Upper lobe of left lung (tissue), 6 donors: Measurements from ENCODE around the gene STX1A. TPM values are rescaled to one million over a fixed set of nuclear protein-coding genes. Genes with fewer than 3 reads are reported as not detected.

Source experiments
- ATAC-seq, 2 donors: fragments of 200-7000 bp; cut with Tn5 transposase; one replicate each; pipeline ENCODE4 v1.9.1; 2022; ENCODE audit warnings: mild to moderate bottlenecking in 2 of 2, moderate library complexity in 2 of 2; ENCODE audit not compliant: low FRiP score in 2 of 2
- DNase-seq, 2 donors: peaks; one replicate each; pipeline ENCODE4 v3.0.0-alpha.2; 2019 to 2020
- H3K27ac ChIP-seq, 4 donors: fragments of 200-600 bp; sonication (generic); one replicate each; pipeline ENCODE4 v1.5.1; 2016 to 2019
- H3K27me3 ChIP-seq, 4 donors: fragments of 200-600 bp; sonication (generic); one replicate each; pipeline ENCODE4 v1.5.1; 2017 to 2019
- H3K36me3 ChIP-seq, 4 donors: fragments of 200-600 bp; sonication (generic); one replicate each; pipeline ENCODE4 v1.5.1; 2016 to 2019
- H3K4me1 ChIP-seq, 4 donors: fragments of 200-600 bp; sonication (generic); one replicate each; pipeline ENCODE4 v1.5.1; 2018 to 2019
- H3K4me3 ChIP-seq, 4 donors: fragments of 200-600 bp; sonication (generic); one replicate each; pipeline ENCODE4 v1.5.1; 2017 to 2019; ENCODE audit warnings: mild to moderate bottlenecking in 2 of 4, moderate library complexity in 1 of 4
- H3K9me3 ChIP-seq, 4 donors: fragments of 200-600 bp; sonication (generic); one replicate each; pipeline ENCODE4 v1.5.1; 2018 to 2019
- CTCF ChIP-seq, 6 experiments: fragments of 450-650 bp in 4 of 6; fragments of 200-600 bp in 2 of 6; sonication (generic) in 2 of 6; IDR thresholded peaks; one replicate each; pipeline ENCODE4 v1.5.1; 2016 to 2019; ENCODE audit warnings: antibody characterized with exemption in 6 of 6
- EP300 ChIP-seq, 4 donors: sonication (generic); formaldehyde crosslinking; IDR thresholded peaks; one replicate each; pipeline ENCODE4 v1.5.1; 2017; ENCODE audit warnings: antibody characterized with exemption in 4 of 4, control low read depth in 2 of 4
- POLR2A ChIP-seq, 4 donors: fragments of 450-650 bp; IDR thresholded peaks; one replicate each; pipeline ENCODE4 v1.5.1; 2016 to 2017; ENCODE audit warnings: antibody characterized with exemption in 4 of 4, mild to moderate bottlenecking in 2 of 4
- POLR2AphosphoS5 ChIP-seq, 2 donors: sonication (generic); formaldehyde crosslinking; IDR thresholded peaks; one replicate each; pipeline ENCODE4 v1.5.1; 2017; ENCODE audit warnings: antibody characterized with exemption in 2 of 2
- WGBS, 2 donors: methylation state at CpG; one replicate each; pipeline ENCODE4 v1.1.5; 2017 to 2018; 5-methylcytosine and 5-hydroxymethylcytosine counted together
- small RNA-seq, 4 donors: library from RNA; depleted of rRNA; stranded (forward); fragments of <200 nt; gene quantifications; one replicate each; pipeline ENCODE3, GENCODE V24; 2016
- total RNA-seq, 6 donors: library from RNA; depleted of rRNA in 4 of 6; stranded (reverse); fragments of >200 nt in 4 of 6; gene quantifications; one replicate each; pipeline versions ENCODE4 v1.1.0 to v1.2.1, GENCODE V29; 2016 to 2021
- donor health status: DM: no; HTN: no; CAD: no; lungs with moderate emphysema.
- donor health status: DM: no; HTN: yes; CAD: no; lungs with severe emphysema.

The STX1A gene
- total RNA-seq, 6 donors from 2014 or later: 4.1 to 16.9 (median 5.9) TPM

GRCh38 chr7:73652541-73652949 is 66.9 kb downstream of the STX1A start:
- H3K4me3 ChIP-seq: no peak overlapping the region
- no peaks in the 10 kb centered on the region for H3K9me3 ChIP-seq
- 64 to 73% methylated on average over 10 to 11 of the region's 11 CpGs for WGBS, 2 donors
- no peaks in the 10 kb centered on the region for H3K36me3 ChIP-seq
- TF ChIP-seq POLR2AphosphoS5 (IDR thresholded peaks at IDR 0.05): no peak
- no peak for TF ChIP-seq POLR2A (IDR thresholded peaks at IDR 0.05)
- TF ChIP-seq CTCF (IDR thresholded peaks at IDR 0.05): no peak
- TF ChIP-seq EP300 (IDR thresholded peaks at IDR 0.05): no peak
- no peak for DNase-seq
- H3K4me1 ChIP-seq: peaks cover 6 to 8% (median 7%) of the 10 kb centered on the region in 4 donors
- peaks cover 0 to 7% (median 3%) of the 10 kb centered on the region in 4 donors for H3K27me3 ChIP-seq
- H3K27ac ChIP-seq: no peak overlapping the region
- no peak for ATAC-seq

DNA sequence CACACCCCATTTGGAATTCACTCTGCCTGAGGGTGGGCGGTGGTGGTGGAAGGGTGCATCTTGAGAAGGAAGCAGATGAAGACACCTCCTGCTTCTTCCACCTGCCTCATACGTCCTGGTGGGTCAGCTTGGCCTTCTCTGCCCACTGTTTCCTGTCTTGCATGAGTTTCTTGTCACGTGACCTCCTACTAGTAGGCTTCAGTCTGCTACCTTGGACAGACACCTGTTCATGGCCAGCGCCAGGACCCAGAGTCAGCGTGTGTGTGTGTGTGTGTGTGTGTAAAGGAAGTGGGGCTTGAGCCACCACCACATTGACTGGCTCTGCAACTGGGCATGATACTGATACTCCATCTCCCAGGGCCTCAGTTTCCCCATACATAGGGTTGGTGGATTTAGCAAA is 68.9 kb downstream of the STX1A start:
- no peak for ATAC-seq

GRCh38 chr7:73649576-73649975 is 69.9 kb downstream of the STX1A start:
- Histone ChIP-seq H3K27me3 (peaks cover 0 to 13% (median 6%) of the 10 kb centered on the region in 4 donors), H3K36me3 (no peaks in the 10 kb centered on the region), H3K4me3 (no peak overlapping the region), H3K9me3 (no peaks in the 10 kb centered on the region), H3K27ac (no peak overlapping the region), H3K4me1 (peaks cover 6 to 9% (median 7%) of the 10 kb centered on the region in 4 donors)
- DNase-seq (no peak), ATAC-seq (no peak)
- WGBS, 2 donors: 30 to 48% methylated on average over 6 to 9 of the region's 9 CpGs
- no peak for TF ChIP-seq CTCF (IDR thresholded peaks at IDR 0.05)
- TF ChIP-seq POLR2A (IDR thresholded peaks at IDR 0.05): no peak
- no peak for TF ChIP-seq EP300 (IDR thresholded peaks at IDR 0.05)
- no peak for TF ChIP-seq POLR2AphosphoS5 (IDR thresholded peaks at IDR 0.05)

More for the DNA sequence above, 68.9 kb downstream of the STX1A start:
- DNase-seq: no peak
- WGBS, 2 donors: 54 to 68% methylated on average over 4 to 5 of the region's 5 CpGs
- Histone ChIP-seq H3K27ac (no peak overlapping the region), H3K9me3 (no peaks in the 10 kb centered on the region), H3K4me3 (no peak overlapping the region), H3K36me3 (no peaks in the 10 kb centered on the region), H3K27me3 (peaks cover 0 to 13% (median 6%) of the 10 kb centered on the region in 4 donors), H3K4me1 (peaks cover 6 to 9% (median 7%) of the 10 kb centered on the region in 4 donors)
- no peak for TF ChIP-seq POLR2AphosphoS5 (IDR thresholded peaks at IDR 0.05)
- no peak for TF ChIP-seq POLR2A (IDR thresholded peaks at IDR 0.05)
- TF ChIP-seq CTCF (IDR thresholded peaks at IDR 0.05): no peak
- TF ChIP-seq EP300 (IDR thresholded peaks at IDR 0.05): no peak

Small RNA genes lying within 50 kb of the gene (small RNA-seq; reads per million reads assigned to genes)
- gene MIR4284: 0 reads per million in 4 donors
- gene RN7SL265P: 0 reads per million in 4 donors

Other genes starting within 250 kb of the STX1A start
- 10 to 100 TPM; 45.8 to 71.4 (median 56.0) TPM for gene BAZ1B, start 197.4 kb downstream of the STX1A start, total RNA-seq
- gene BCL7B, start 162.0 kb downstream of the STX1A start, total RNA-seq: 10 to 100 TPM; 50.3 to 95.9 (median 62.5) TPM
- gene TBL2, start 141.1 kb downstream of the STX1A start, total RNA-seq: 10 to 100 TPM; 15.7 to 52.9 (median 30.7) TPM
- gene MLXIPL, start 95.1 kb downstream of the STX1A start, total RNA-seq: 10 to 100 TPM in 5 of 6 donors, 1 to 10 TPM in 1; 8.1 to 39.8 (median 14.4) TPM
- gene VPS37D, start 51.8 kb downstream of the STX1A start, total RNA-seq: 1 to 10 TPM; 1.0 to 4.3 (median 1.5) TPM
- 10 to 100 TPM in 4 of 6 donors, 1 to 10 TPM in 2; 6.9 to 13.1 (median 10.3) TPM for gene DNAJC30, start 36.2 kb downstream of the STX1A start, total RNA-seq
- 10 to 100 TPM; 19.9 to 52.3 (median 48.8) TPM for gene BUD23, start 36.1 kb downstream of the STX1A start, total RNA-seq
- gene ABHD11, start 19.1 kb upstream of the STX1A start, total RNA-seq: 10 to 100 TPM; 13.6 to 35.3 (median 28.2) TPM
- gene CLDN3, start 50.6 kb upstream of the STX1A start, total RNA-seq: 10 to 100 TPM; 21.9 to 95.0 (median 43.9) TPM
- 100 to 1,000 TPM in 5 of 6 donors, 10 to 100 TPM in 1; 88.0 to 231 (median 169) TPM for gene CLDN4, start 111.3 kb upstream of the STX1A start, total RNA-seq
- 10 to 100 TPM in 2 of 6 donors, 1 to 10 TPM in 4; 3.0 to 23.0 (median 7.2) TPM for gene METTL27, start 122.8 kb upstream of the STX1A start, total RNA-seq
- gene TMEM270, start 141.5 kb upstream of the STX1A start, total RNA-seq: not detected